Middle frontal gyrus (tissue), 1 donor: ENCODE data around the gene NUAK2.

Source experiments
- DNase-seq: peaks from one replicate; pipeline ENCODE4 v3.0.0-alpha.2; 2015; ENCODE audit warnings: low spot score; ENCODE audit errors: extremely low spot score

Gene NUAK2

GRCh38 chr1:205319081-205320018 is 2.2 kb downstream of the NUAK2 start:
- DNase-seq = no peak

GRCh38 chr1:205318231-205318991 is 3.1 kb downstream of the NUAK2 start:
- no peak for DNase-seq

DNA sequence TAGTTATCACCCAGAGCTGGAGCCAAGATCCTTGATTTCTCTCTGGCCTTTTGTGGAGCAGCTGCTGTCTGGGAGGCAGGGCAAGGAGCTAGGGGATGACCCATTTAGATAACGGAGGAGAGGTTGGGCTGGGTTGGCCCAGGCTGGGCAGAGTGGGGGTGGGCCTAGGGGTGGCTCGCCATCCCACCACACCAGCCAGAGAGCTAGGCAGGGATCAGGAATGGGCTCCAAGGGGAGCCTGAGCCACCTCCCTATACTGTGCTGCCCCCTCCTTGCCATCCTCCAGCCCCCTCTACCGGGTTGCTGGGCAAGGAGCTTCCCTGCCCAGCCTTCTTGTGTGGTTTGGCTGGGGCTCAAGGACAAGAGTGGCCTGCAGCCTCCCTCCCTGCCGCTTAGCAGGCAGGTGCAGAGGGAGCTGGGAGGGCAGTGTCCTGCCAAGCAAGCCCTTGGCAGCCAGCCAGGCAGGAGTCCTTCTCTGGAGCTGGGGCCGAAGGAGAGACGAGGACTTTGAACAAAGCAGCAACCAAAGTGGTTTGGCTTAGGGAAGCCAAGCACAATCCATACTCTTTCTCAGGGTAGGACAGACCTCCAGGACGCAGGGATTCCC is 4.1 kb downstream of the NUAK2 start:
- DNase-seq = no peak

DNA sequence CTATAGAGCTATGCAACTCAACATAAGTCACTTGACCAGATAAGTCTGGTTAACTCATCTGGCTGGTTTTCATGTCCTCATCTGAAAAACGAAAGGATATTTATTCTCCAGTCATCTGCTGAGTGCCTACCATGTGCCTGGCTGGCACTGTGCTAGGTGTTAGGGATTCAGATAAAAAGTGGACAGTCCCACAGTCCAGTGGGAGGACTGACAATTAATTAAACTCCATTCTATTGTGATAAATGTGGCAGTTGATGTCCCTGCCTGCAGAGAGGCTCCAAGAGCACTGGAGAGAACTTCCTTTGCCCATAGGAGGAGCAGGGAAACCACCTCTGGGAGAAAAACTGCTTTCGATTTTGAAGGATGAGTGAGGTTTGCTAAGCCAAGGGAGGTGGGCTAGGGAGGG is 5.4 kb downstream of the NUAK2 start:
- no peak for DNase-seq

DNA sequence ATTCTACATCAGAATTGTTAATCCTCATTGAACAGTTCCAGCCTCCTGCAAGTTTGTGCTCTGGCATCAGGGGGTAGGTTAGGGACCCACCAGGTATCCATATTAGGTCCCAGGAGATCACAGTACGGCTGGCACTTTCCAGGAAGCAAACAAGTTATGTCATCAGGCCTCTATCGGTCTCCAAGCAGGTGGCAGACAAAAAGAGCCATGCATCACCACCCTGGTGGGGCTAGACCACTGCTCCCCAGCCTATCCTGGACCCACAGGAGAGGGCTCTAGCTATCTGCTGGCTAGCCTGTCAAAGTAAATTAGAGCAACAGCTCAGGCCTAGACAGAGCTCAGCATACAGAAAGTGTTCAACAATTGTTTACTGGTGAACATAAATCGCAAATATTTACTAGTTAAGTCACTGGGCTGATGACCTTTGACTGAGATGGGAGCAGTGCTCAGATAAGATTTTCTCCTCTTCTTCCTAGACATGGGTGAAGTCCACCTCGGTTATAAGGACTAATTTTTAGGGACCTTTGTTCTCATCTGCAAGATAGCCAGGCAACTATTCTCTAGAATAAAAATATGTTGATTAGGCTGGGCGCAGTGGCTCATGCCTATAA is 6.4 kb downstream of the NUAK2 start:
- DNase-seq = no peak

DNA sequence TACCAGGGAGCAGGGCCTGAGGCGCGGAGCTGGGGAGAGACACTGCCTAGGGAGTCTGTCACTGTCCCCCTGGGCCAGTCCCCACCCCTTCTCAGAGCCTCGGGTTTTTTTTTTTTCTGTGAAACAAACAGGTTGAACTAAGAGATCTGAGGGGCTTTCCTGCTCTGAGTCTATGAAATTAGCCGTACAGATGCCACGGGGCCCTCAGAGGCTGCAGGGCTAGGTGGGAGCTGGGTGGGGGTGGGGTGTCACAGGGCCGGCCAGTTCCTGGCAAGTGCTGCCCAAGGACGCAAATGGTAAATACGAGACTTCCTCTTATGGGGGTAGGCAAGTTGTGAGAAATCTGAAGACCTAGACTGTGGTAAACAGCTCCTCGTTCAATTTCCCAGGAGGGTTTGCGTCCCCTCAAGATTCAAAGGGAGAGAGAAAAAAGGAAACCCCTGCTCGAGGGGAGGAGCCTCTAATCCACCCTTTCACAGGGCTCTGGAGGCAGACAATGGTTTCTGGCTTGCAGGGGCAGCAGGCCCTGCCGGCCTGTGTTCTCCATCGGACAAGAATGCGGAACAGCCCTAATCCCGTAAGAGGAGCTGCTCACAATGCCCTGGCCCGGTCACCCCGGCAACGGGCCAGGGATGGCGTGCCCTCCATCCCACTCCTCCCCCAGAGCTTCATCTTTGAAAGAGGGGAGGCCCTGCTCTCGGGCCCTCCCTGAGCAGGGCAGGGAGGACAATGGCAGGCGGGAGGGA is 7.8 kb downstream of the NUAK2 start:
- DNase-seq = no peak

GRCh38 chr1:205312866-205313562 is 8.5 kb downstream of the NUAK2 start:
- DNase-seq = no peak

GRCh38 chr1:205310976-205311704 is 10.4 kb downstream of the NUAK2 start:
- no peak for DNase-seq

GRCh38 chr1:205309741-205310140 is 11.8 kb downstream of the NUAK2 start:
- no peak for DNase-seq

DNA sequence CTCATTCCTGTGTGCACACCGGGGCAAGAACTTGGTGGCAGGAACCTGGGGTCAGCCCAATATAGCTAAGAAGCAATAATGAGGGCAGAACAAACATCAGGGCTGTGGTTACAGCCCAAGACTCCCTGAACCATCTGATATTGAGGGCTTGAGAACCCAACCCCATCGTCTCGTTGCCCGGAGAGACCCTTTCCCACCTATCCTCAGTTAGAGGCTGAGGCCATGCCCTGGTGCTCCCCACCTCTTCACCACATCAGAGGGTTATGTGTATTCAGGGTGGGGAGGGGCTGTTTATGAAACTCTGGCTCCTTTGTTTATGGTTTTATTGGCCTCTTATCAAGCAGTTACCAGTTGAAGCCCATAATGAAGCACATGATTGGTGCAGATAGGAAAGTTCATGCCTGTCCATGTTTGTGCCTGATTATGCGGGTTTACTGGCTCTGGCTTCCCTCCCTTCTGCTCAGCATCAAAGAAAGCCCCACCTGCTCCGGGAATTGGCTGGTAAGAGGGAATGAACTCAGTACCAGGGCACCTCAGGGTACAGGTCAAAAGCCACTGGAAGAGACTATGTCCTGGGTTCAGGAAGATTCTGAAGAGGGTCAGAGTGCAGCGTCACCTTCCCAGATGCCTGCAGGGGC is 14.5 kb downstream of the NUAK2 start:
- DNase-seq = no peak

DNA sequence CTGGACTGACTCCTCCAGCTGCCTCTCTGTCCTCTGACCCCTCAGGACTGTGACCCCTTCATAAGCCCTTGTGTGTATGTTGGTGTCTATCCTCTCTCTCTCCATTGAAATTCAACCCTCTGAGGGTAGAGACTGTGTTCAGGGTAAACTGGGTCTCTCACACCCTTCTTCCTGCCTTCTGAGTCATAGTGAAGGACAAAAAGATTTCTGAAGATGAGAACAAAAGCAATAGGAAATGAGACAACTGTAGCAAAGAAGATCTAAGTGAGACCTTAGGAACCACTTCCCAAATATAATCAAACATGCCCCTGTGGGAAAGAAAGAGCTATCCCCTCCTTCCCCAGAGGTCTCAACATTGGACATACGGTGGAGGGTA is 16.9 kb downstream of the NUAK2 start:
- DNase-seq = no peak

DNA sequence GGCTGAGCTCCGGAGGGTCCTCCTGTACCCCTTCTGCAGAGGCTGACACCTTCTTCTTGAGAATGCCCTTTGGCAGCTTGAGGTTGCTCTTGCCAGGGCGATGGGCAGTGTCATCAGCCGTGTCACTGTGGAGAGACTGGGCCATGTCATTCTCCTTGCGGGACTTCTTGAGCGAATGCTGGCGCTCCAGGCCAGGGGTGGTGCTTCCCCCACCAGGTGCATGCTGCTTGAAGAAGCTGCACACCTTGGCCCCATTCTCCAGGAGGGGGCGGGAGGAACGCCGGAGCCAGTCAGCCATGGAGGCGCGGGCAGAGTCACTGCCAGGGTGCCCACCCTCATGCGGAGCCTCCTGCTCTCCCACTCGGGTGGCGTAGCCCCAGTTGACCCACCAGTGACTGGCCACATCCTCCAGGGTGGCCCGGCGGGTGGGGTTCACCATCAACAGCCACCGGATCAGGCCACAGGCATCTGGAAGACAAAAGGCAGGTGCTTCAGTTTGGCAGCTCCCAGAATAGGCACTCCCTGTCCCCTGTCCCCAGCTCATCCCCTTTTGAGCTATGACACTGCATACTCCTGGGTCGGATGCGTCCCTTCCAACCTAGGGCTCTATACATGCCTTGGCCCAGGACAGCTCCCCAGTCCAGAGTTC is 17.4 kb downstream of the NUAK2 start:
- no peak for DNase-seq

- DNase-seq = no peak
Measured at GRCh38 chr1:205303247-205303888, 18.2 kb downstream of the NUAK2 start.

GRCh38 chr1:205301842-205302588 is 19.5 kb downstream of the NUAK2 start:
- no peak for DNase-seq

GRCh38 chr1:205301205-205301821 is 20.2 kb downstream of the NUAK2 start:
- DNase-seq = no peak

DNA sequence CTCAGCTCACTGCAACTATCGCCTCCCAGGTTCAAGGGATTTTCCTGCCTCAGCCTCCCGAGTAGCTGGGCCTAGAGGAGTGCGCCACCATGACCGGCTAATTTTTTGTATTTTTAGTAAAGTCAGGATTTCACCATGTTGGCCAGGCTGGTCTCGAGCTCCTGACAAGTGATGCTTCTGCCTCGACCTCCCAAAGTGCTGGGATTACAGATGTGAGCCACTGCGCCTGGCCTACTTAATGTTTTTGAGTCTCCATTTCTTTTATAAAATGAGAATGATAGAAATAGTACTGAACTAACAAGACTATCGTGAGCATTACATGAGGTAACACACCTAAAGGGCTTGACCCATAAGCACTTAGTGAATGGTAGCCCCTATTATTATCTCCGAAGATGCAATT is 21.4 kb downstream of the NUAK2 start:
- no peak for DNase-seq
